Caco-2 (cell line): ENCODE measurements around the gene ANKRD44. TPM values are rescaled to one million over a fixed set of nuclear protein-coding genes. Genes with fewer than 3 reads are reported as not detected.

Experiments
- Bru-seq: library from RNA; stranded (reverse); fragments of 400-500 nt; gene quantifications from one replicate; lab custom pipeline; 2021; lab: Mats Ljungman, UMichigan
- BruChase-seq, 2 experiments: library from RNA; stranded (reverse); fragments of 400-500 nt; gene quantifications; one replicate each; lab custom pipeline; 2021; lab: Mats Ljungman, UMichigan
- BruUV-seq: library from RNA; stranded (reverse); fragments of 400-500 nt; replicated peaks from 2 replicates; lab custom pipeline; 2021; lab: Mats Ljungman, UMichigan
- CTCF ChIA-PET: fragments of 300-600 bp; sonication (Branson Sonifier 250); formaldehyde crosslinking; loops from one replicate; lab custom pipeline; 2022; ENCODE audit warnings: antibody characterized with exemption; lab: Charles Lee
- POLR2A ChIA-PET: fragments of 300-600 bp; sonication (Branson Sonifier 250); formaldehyde crosslinking; loops from one replicate; lab custom pipeline; 2022; ENCODE audit warnings: antibody characterized with exemption; lab: Charles Lee
- DNase-seq, 2 experiments: peaks; one replicate each; pipeline versions ENCODE4 v3.0.0 to v3.0.0-alpha.2; 2020 to 2022
- H3K27me3 ChIP-seq: replicated peaks from 2 replicates; pipeline ENCODE4 v1.6.0; 2011; ENCODE audit warnings: low read length; ENCODE audit not compliant: control insufficient read depth, insufficient read depth
- H3K36me3 ChIP-seq: 2 replicates; pipeline ENCODE4 v1.5.1; 2011; ENCODE audit warnings: low read length; ENCODE audit not compliant: control insufficient read depth, insufficient read depth
- H3K4me1 ChIP-seq: fragments of 250-450 bp; sonication (Bioruptor Pico); 2 replicates; pipeline ENCODE4 v1.5.1; 2020; ENCODE audit warnings: mild to moderate bottlenecking
- H3K4me3 ChIP-seq: 2 replicates; pipeline ENCODE4 v1.5.1; 2011; ENCODE audit warnings: low read depth, mild to moderate bottlenecking, control low read depth, low read length
- H3K9me3 ChIP-seq: fragments of 250-450 bp; sonication (Bioruptor Pico); 2 replicates; pipeline ENCODE4 v1.5.1; 2020; ENCODE audit warnings: mild to moderate bottlenecking, moderate library complexity
- H3K27ac Mint-ChIP-seq: one replicate; pipeline ENCODE4 v1.8.0; 2022; ENCODE audit warnings: mixed read lengths; ENCODE audit not compliant: unreplicated experiment
- H3K27me3 Mint-ChIP-seq: one replicate; pipeline ENCODE4 v1.8.0; 2022; ENCODE audit warnings: mixed read lengths; ENCODE audit not compliant: insufficient read depth, unreplicated experiment
- H3K36me3 Mint-ChIP-seq: one replicate; pipeline ENCODE4 v1.8.0; 2022; ENCODE audit warnings: mild to moderate bottlenecking, mixed read lengths; ENCODE audit not compliant: insufficient read depth, unreplicated experiment
- H3K4me1 Mint-ChIP-seq: one replicate; pipeline ENCODE4 v1.8.0; 2022; ENCODE audit warnings: low read depth, mixed read lengths; ENCODE audit not compliant: unreplicated experiment
- H3K4me3 Mint-ChIP-seq: one replicate; pipeline ENCODE4 v1.8.0; 2022; ENCODE audit warnings: mild to moderate bottlenecking, moderate library complexity, mixed read lengths; ENCODE audit not compliant: unreplicated experiment
- H3K9me3 Mint-ChIP-seq: one replicate; pipeline ENCODE4 v1.8.0; 2022; ENCODE audit warnings: mixed read lengths; ENCODE audit not compliant: unreplicated experiment
- CTCF ChIP-seq, 2 experiments: fragments of 200-600 bp in 1 of 2; IDR thresholded peaks; 1 replicate in 1 of 2; 2 replicates in 1 of 2; pipeline versions ENCODE4 v1.5.1 to v1.8.0; 2011 to 2022; ENCODE audit warnings: antibody characterized with exemption in 1 of 2, control low read depth in 1 of 2, inconsistent platforms in 1 of 2, low read depth in 1 of 2, low read length in 1 of 2, mild to moderate bottlenecking in 1 of 2, moderate library complexity in 1 of 2; ENCODE audit not compliant: insufficient read depth in 1 of 2, severe bottlenecking in 1 of 2, unreplicated experiment in 1 of 2
- intact Hi-C: fragments of 100-400 bp; cut with micrococcal nuclease; formaldehyde crosslinking; loops from one replicate; pipeline ENCODE4 v1.10.0; 2022; ENCODE audit not compliant: unreplicated experiment
- long read RNA-seq: library from polyadenylated mRNA; stranded (forward); transcript quantifications from one replicate; pipeline ENCODE4 v2.0.0, GENCODE V29; 2022
- total RNA-seq: library from RNA; stranded (reverse); gene quantifications from 2 replicates; pipeline ENCODE4 v1.2.3, GENCODE V29; 2022

The ANKRD44 gene
- 1.0 and 3.1 TPM in 2 replicates for total RNA-seq
- percentile 24 among the genes with signal in this experiment for Bru-seq, nascent RNA
- percentile 23 among the genes with signal in this experiment for BruChase-seq, experiment 1, labeled RNA remaining after a 2-hour chase
- percentile 17 among the genes with signal in this experiment for BruChase-seq, experiment 2, labeled RNA remaining after a 6-hour chase
- long read RNA-seq = 0 reads

GRCh38 chr2:197310271-197310985 is at the start of gene ANKRD44:
ANKRD44 (minus strand) TSS chr2:197310780; CDS start chr2:197310604, 176 bp downstream.
- ChIA-PET POLR2A (no interaction called here), CTCF (no interaction called here)
- Mint-ChIP-seq H3K27me3 (peaks cover 17% of the 10 kb centered on the region), H3K4me3 (peak within 1 kb of the TSS; percentile 78), H3K9me3 (no peaks in the 10 kb centered on the region), H3K27ac (no peak within 1 kb of the TSS), H3K36me3 (no peaks in the 10 kb centered on the region), H3K4me1 (peaks cover 8% of the 10 kb centered on the region)
- peak within 1 kb of the TSS; percentile 67 for H3K4me3 ChIP-seq
- DNase-seq = peak; percentile 75 to 83
- intact Hi-C loops = loop anchor here (2.0 kb wide), 1 partner anchor 68 kb away; no protein-coding TSS in a partner anchor
- TF ChIP-seq CTCF (IDR thresholded peaks at IDR 0.05; ENCODE audit: insufficient read depth in 1 of 2, low read depth in 1 of 2, low read length in 1 of 2, severe bottlenecking in 1 of 2, unreplicated experiment in 1 of 2) = peak in 1 of 2 experiments; percentile 11
- no peaks in the 10 kb centered on the region for H3K36me3 ChIP-seq
- BruUV-seq = no TSS peak
- no peaks in the 10 kb centered on the region for H3K9me3 ChIP-seq
- H3K27me3 ChIP-seq = no peaks in the 10 kb centered on the region
- peaks cover 8% of the 10 kb centered on the region; the same call in 1 of the 2 replicates for H3K4me1 ChIP-seq

DNA sequence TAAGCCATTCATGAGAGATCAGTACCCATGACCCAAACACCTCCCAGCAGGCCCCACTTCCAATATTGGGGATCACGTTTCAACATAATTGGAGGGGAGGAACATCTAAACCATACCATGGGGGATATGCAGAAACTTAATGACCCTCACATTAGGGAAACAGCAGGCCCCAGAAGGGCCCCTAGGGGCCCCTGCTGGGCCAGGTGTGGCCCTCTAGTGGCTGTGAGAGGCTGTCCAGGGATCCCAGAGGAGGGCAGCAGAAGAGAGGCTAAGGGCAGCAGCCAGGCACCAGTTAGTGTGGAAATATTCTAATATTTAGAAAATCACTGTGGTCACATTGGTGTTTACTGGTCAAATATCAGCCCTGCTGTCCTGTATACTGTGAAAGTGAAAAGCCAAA is 49.3 kb upstream of the ANKRD44 start:
- ChIA-PET CTCF (no interaction called here), POLR2A (no interaction called here)
- intact Hi-C loops = no loop called here
- BruUV-seq = no TSS peak
- Histone ChIP-seq H3K27me3 (no peaks in the 10 kb centered on the region), H3K36me3 (no peaks in the 10 kb centered on the region), H3K4me3 (no peak overlapping the region), H3K4me1 (peaks cover 14% of the 10 kb centered on the region), H3K9me3 (no peaks in the 10 kb centered on the region)
- Mint-ChIP-seq H3K27me3 (no peaks in the 10 kb centered on the region), H3K4me1 (peaks cover 7% of the 10 kb centered on the region), H3K36me3 (no peaks in the 10 kb centered on the region), H3K27ac (no peak overlapping the region), H3K4me3 (no peak overlapping the region), H3K9me3 (no peaks in the 10 kb centered on the region)
- no peak for DNase-seq
- no peak for TF ChIP-seq CTCF (IDR thresholded peaks at IDR 0.05; ENCODE audit: insufficient read depth in 1 of 2, low read depth in 1 of 2, low read length in 1 of 2, severe bottlenecking in 1 of 2, unreplicated experiment in 1 of 2)

GRCh38 chr2:197358931-197359330 is 48.4 kb upstream of the ANKRD44 start:
- TF ChIP-seq CTCF (IDR thresholded peaks at IDR 0.05; ENCODE audit: insufficient read depth in 1 of 2, low read depth in 1 of 2, low read length in 1 of 2, severe bottlenecking in 1 of 2, unreplicated experiment in 1 of 2) = no peak
- ChIA-PET CTCF (no interaction called here), POLR2A (no interaction called here)
- H3K4me3 ChIP-seq = no peak overlapping the region
- intact Hi-C loops = no loop called here
- Mint-ChIP-seq H3K36me3 (no peaks in the 10 kb centered on the region), H3K4me1 (peaks cover 2% of the 10 kb centered on the region), H3K9me3 (no peaks in the 10 kb centered on the region), H3K27ac (no peak overlapping the region), H3K4me3 (no peak overlapping the region), H3K27me3 (no peaks in the 10 kb centered on the region)
- no peaks in the 10 kb centered on the region for H3K36me3 ChIP-seq
- no peaks in the 10 kb centered on the region for H3K9me3 ChIP-seq
- no peaks in the 10 kb centered on the region for H3K27me3 ChIP-seq
- H3K4me1 ChIP-seq = peaks cover 14% of the 10 kb centered on the region
- DNase-seq = no peak
- no TSS peak for BruUV-seq
